Astrocyte (in vitro differentiated cells and primary cell): ENCODE results near the gene APBB3. TPM values are rescaled to one million over a fixed set of nuclear protein-coding genes. Genes with fewer than 3 reads are reported as not detected.

Experiments
- DNase-seq: peaks from one replicate; pipeline ENCODE4 v3.0.0-alpha.2; 2010; ENCODE audit warnings: low read depth
- FAIRE-seq: peaks from 2 replicates; lab custom pipeline; 2011; peaks lifted over from hg19 to GRCh38; lab: Jason Lieb, UNC
- H2AFZ ChIP-seq: 2 replicates; pipeline ENCODE4 v1.6.0; 2012; ENCODE audit warnings: low read depth, low read length, inconsistent platforms
- H3K27ac ChIP-seq: 2 replicates; pipeline ENCODE4 v1.5.1; 2011; ENCODE audit warnings: low read depth, low read length, inconsistent platforms
- H3K27me3 ChIP-seq: 2 replicates; pipeline ENCODE4 v1.6.0; 2011; ENCODE audit warnings: low read length, inconsistent platforms; ENCODE audit not compliant: insufficient read depth
- H3K36me3 ChIP-seq: 2 replicates; pipeline ENCODE4 v1.5.1; 2011; ENCODE audit warnings: low read length, inconsistent platforms; ENCODE audit not compliant: insufficient read depth
- H3K4me1 ChIP-seq: 2 replicates; pipeline ENCODE4 v1.5.1; 2011; ENCODE audit warnings: low read length, inconsistent platforms; ENCODE audit not compliant: insufficient read depth
- H3K4me2 ChIP-seq: 2 replicates; pipeline ENCODE4 v1.6.0; 2012; ENCODE audit warnings: low read length, inconsistent platforms
- H3K4me3 ChIP-seq: 2 replicates; pipeline ENCODE4 v1.5.1; 2011; ENCODE audit warnings: low read depth, mild to moderate bottlenecking, low read length, inconsistent platforms; ENCODE audit not compliant: insufficient read depth
- H3K79me2 ChIP-seq: 2 replicates; pipeline ENCODE4 v1.6.0; 2012; ENCODE audit warnings: mild to moderate bottlenecking, low read length, inconsistent platforms; ENCODE audit not compliant: insufficient read depth
- H3K9ac ChIP-seq: 2 replicates; pipeline ENCODE4 v1.6.0; 2012; ENCODE audit warnings: mild to moderate bottlenecking, low read length, inconsistent platforms
- H3K9me3 ChIP-seq: 2 replicates; pipeline ENCODE4 v1.5.1; 2012; ENCODE audit warnings: low read depth, mild to moderate bottlenecking, low read length, inconsistent platforms; ENCODE audit not compliant: insufficient read depth
- H4K20me1 ChIP-seq: 2 replicates; pipeline ENCODE4 v1.6.0; 2012; ENCODE audit warnings: low read length, inconsistent platforms; ENCODE audit not compliant: insufficient read depth
- H3K27ac Mint-ChIP-seq: one replicate; pipeline ENCODE4 v1.8.0; 2021; ENCODE audit warnings: mild to moderate bottlenecking, mixed read lengths; ENCODE audit not compliant: unreplicated experiment
- H3K27me3 Mint-ChIP-seq: one replicate; pipeline ENCODE4 v1.8.0; 2021; ENCODE audit warnings: low read depth, mixed read lengths; ENCODE audit not compliant: unreplicated experiment
- H3K36me3 Mint-ChIP-seq: one replicate; pipeline ENCODE4 v1.8.0; 2021; ENCODE audit warnings: low read depth, mixed read lengths; ENCODE audit not compliant: unreplicated experiment
- H3K4me1 Mint-ChIP-seq: one replicate; pipeline ENCODE4 v1.8.0; 2021; ENCODE audit warnings: low read depth, mixed read lengths; ENCODE audit not compliant: unreplicated experiment
- H3K4me3 Mint-ChIP-seq: one replicate; pipeline ENCODE4 v1.8.0; 2021; ENCODE audit warnings: mild to moderate bottlenecking, moderate library complexity, mixed read lengths; ENCODE audit not compliant: unreplicated experiment
- H3K9me3 Mint-ChIP-seq: one replicate; pipeline ENCODE4 v1.8.0; 2021; ENCODE audit warnings: mild to moderate bottlenecking, mixed read lengths; ENCODE audit not compliant: unreplicated experiment
- CTCF ChIP-seq: IDR thresholded peaks from 2 replicates; pipeline ENCODE4 v1.5.1; 2011; ENCODE audit warnings: low read depth, mild to moderate bottlenecking, inconsistent platforms, low read length, moderate library complexity; ENCODE audit not compliant: insufficient read depth
- EZH2 ChIP-seq: IDR thresholded peaks from 2 replicates; pipeline ENCODE4 v1.6.1; 2012; ENCODE audit warnings: mild to moderate bottlenecking, low read length, inconsistent platforms; ENCODE audit not compliant: insufficient read depth
- total RNA-seq: library from RNA; stranded (reverse); gene quantifications from 2 replicates; pipeline ENCODE4 v1.2.1, GENCODE V29; 2021

APBB3 gene
- total RNA-seq, 1 donor from 2014 or later, result 20.4 TPM

DNA sequence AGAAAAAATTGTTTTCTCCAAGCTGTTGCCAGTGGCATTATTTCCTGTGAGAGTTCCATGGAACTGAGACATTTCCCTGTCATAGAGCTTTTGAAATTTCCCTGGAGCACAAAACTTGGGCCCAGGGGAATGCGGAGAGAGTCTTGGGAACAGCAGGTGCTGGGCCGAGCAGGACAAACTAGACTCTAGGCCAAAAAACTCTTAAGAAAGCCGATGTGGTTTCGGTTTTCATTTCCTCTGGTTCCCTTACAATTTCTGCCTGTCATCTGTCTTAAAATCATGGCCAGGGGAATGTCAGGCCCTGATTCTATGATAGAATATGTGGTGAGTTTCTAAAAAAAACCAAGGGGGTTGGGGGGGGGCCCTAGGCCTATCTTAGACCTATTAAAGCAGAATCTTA, 4.8 kb upstream of the APBB3 start:
- FAIRE-seq, result no peak
- Histone ChIP-seq H3K36me3 (peaks cover 9% of the 10 kb centered on the region), H3K4me3 (no peak overlapping the region), H3K27me3 (no peaks in the 10 kb centered on the region), H4K20me1 (peaks cover 16% of the 10 kb centered on the region), H2AFZ (no peak overlapping the region), H3K9me3 (no peaks in the 10 kb centered on the region), H3K9ac (no peak overlapping the region), H3K4me1 (peaks cover 10% of the 10 kb centered on the region), H3K79me2 (peaks cover 36% of the 10 kb centered on the region), H3K4me2 (no peak overlapping the region), H3K27ac (no peak overlapping the region)
- Mint-ChIP-seq H3K9me3 (no peaks in the 10 kb centered on the region), H3K36me3 (peaks cover 14% of the 10 kb centered on the region), H3K4me1 (peaks cover 10% of the 10 kb centered on the region), H3K27ac (no peak overlapping the region), H3K27me3 (peaks cover 2% of the 10 kb centered on the region), H3K4me3 (no peak overlapping the region)
- TF ChIP-seq EZH2 (no peak), CTCF (no peak)
- no peak for DNase-seq

DNA sequence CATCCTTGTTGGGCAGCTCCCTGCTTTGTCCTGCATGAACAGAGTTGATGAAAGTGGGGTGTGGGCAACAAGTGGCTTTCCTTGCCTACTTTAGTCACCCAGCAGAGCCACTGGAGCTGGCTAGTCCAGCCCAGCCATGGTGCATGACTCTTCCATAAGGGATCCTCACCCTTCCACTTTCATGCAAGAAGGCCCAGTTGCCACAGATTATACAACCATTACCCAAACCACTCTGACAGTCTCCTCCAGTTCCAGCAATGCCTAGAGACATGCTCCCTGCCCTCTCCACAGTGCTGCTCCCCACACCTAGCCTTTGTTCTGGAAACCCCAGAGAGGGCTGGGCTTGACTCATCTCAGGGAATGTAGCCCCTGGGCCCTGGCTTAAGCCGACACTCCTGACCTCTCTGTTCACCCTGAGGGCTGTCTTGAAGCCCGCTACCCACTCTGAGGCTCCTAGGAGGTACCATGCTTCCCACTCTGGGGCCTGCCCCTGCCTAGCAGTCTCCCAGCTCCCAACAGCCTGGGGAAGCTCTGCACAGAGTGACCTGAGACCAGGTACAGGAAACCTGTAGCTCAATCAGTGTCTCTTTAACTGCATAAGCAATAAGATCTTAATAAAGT, 4.2 kb upstream of the APBB3 start:
- Histone ChIP-seq H3K4me3 (no peak overlapping the region), H3K27me3 (no peaks in the 10 kb centered on the region), H3K79me2 (peaks cover 40% of the 10 kb centered on the region), H3K4me1 (peaks cover 15% of the 10 kb centered on the region), H4K20me1 (peaks cover 16% of the 10 kb centered on the region), H3K27ac (no peak overlapping the region), H3K36me3 (peaks cover 9% of the 10 kb centered on the region), H3K9me3 (no peaks in the 10 kb centered on the region), H3K4me2 (no peak overlapping the region), H3K9ac (no peak overlapping the region), H2AFZ (no peak overlapping the region)
- no peak for DNase-seq
- Mint-ChIP-seq H3K4me1 (peaks cover 10% of the 10 kb centered on the region), H3K27me3 (peaks cover 2% of the 10 kb centered on the region), H3K9me3 (no peaks in the 10 kb centered on the region), H3K4me3 (no peak overlapping the region), H3K27ac (no peak overlapping the region), H3K36me3 (peaks cover 14% of the 10 kb centered on the region)
- TF ChIP-seq CTCF, result no peak
- no peak for TF ChIP-seq EZH2
- FAIRE-seq, result no peak

DNA sequence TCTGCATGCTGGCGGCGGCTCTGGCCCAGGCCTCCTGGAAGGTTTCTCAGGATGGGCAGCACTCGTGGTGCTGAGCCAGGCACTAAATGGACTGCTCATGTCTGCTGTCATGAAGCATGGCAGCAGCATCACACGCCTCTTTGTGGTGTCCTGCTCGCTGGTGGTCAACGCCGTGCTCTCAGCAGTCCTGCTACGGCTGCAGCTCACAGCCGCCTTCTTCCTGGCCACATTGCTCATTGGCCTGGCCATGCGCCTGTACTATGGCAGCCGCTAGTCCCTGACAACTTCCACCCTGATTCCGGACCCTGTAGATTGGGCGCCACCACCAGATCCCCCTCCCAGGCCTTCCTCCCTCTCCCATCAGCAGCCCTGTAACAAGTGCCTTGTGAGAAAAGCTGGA, 3.5 kb upstream of the APBB3 start:
- Histone ChIP-seq H3K9ac (no peak overlapping the region), H4K20me1 (peaks cover 16% of the 10 kb centered on the region), H3K4me1 (peaks cover 18% of the 10 kb centered on the region), H2AFZ (no peak overlapping the region), H3K4me3 (no peak overlapping the region), H3K4me2 (no peak overlapping the region), H3K9me3 (no peaks in the 10 kb centered on the region), H3K36me3 (peaks cover 9% of the 10 kb centered on the region), H3K79me2 (peaks cover 43% of the 10 kb centered on the region), H3K27ac (no peak overlapping the region), H3K27me3 (no peaks in the 10 kb centered on the region)
- H3K9me3 Mint-ChIP-seq, result no peaks in the 10 kb centered on the region
- peaks cover 10% of the 10 kb centered on the region for H3K4me1 Mint-ChIP-seq
- H3K27me3 Mint-ChIP-seq, result peaks cover 2% of the 10 kb centered on the region
- no peak overlapping the region for H3K27ac Mint-ChIP-seq
- no peak for TF ChIP-seq CTCF
- TF ChIP-seq EZH2, result no peak
- DNase-seq, result no peak
- FAIRE-seq, result no peak
- peaks cover 14% of the 10 kb centered on the region for H3K36me3 Mint-ChIP-seq
- peak overlapping the region; percentile 64 for H3K4me3 Mint-ChIP-seq
